Spleen (tissue), 11 donors: ENCODE measurements around the gene C1QA. TPM values are rescaled to one million over a fixed set of nuclear protein-coding genes. Genes with fewer than 3 reads are reported as not detected.

Experiments used
- DNase-seq: peaks from one replicate; pipeline ENCODE4 v3.0.0-alpha.2; 2020
- H3K27ac ChIP-seq, 8 donors: fragments of 200-600 bp; sonication (generic) in 7 of 8; 1 replicate in 4 of 8; 2 replicates in 4 of 8; pipeline versions ENCODE4 v1.5.0 to v1.8.0; 2016 to 2021; ENCODE audit warnings: inconsistent platforms in 4 of 8, mild to moderate bottlenecking in 4 of 8, moderate library complexity in 1 of 8
- H3K27me3 ChIP-seq, 7 donors: fragments of 200-600 bp; sonication (generic) in 6 of 7; replicated peaks in 1 of 7; 1 replicate in 4 of 7; 2 replicates in 3 of 7; pipeline versions ENCODE4 v1.5.0 to v1.8.0; 2016 to 2021; ENCODE audit warnings: inconsistent platforms in 3 of 7, mild to moderate bottlenecking in 1 of 7
- H3K36me3 ChIP-seq, 6 donors: fragments of 200-600 bp; sonication (generic) in 5 of 6; 1 replicate in 4 of 6; 2 replicates in 2 of 6; pipeline versions ENCODE4 v1.5.0 to v1.8.0; 2016 to 2021; ENCODE audit warnings: inconsistent platforms in 2 of 6
- H3K4me1 ChIP-seq, 6 donors: fragments of 200-600 bp; sonication (generic) in 5 of 6; 1 replicate in 3 of 6; 2 replicates in 3 of 6; pipeline versions ENCODE4 v1.5.0 to v1.8.0; 2016 to 2021; ENCODE audit warnings: inconsistent platforms in 3 of 6
- H3K4me3 ChIP-seq, 8 donors: fragments of 200-600 bp; sonication (generic) in 7 of 8; 1 replicate in 4 of 8; 2 replicates in 4 of 8; pipeline versions ENCODE4 v1.5.0 to v1.8.0; 2016 to 2021; ENCODE audit warnings: inconsistent platforms in 4 of 8, mild to moderate bottlenecking in 4 of 8, moderate library complexity in 2 of 8
- H3K9me3 ChIP-seq, 8 donors: fragments of 200-600 bp; sonication (generic) in 7 of 8; 1 replicate in 4 of 8; 2 replicates in 4 of 8; pipeline versions ENCODE4 v1.5.0 to v1.8.0; 2016 to 2021; ENCODE audit warnings: inconsistent platforms in 4 of 8
- POLR2A ChIP-seq, 3 donors: fragments of 450-650 bp; IDR thresholded peaks; one replicate each; pipeline ENCODE4 v1.5.1; 2017; ENCODE audit warnings: antibody characterized with exemption in 3 of 3, mild to moderate bottlenecking in 1 of 3
- POLR2AphosphoS5 ChIP-seq, 3 donors: sonication (generic); formaldehyde crosslinking; IDR thresholded peaks; one replicate each; pipeline ENCODE4 v1.5.1; 2017; ENCODE audit warnings: antibody characterized with exemption in 3 of 3
- WGBS, 5 donors: extraction: QIAGEN DNeasy Blood & Tissue Kit in 3 of 5; methylation state at CpG; one replicate each; pipeline versions ENCODE4 v1.1.5 to v1.1.7; 2013 to 2018; 5-methylcytosine and 5-hydroxymethylcytosine counted together
- intact Hi-C: fragments of 100-400 bp; cut with DNase I; formaldehyde crosslinking; loops from one replicate; pipeline ENCODE4 v1.15.0; 2023; ENCODE audit warnings: low total_unique reads
- polyA plus RNA-seq, 3 donors: library from polyadenylated mRNA; stranded (reverse); fragments of 200-250 nt; gene quantifications; one replicate each; pipeline ENCODE4 v1.2.1, GENCODE V29; 2013
- total RNA-seq, 7 donors: library from RNA; depleted of rRNA in 3 of 7; stranded (reverse); fragments of >200 nt in 3 of 7; fragmentation: NEBNext Ultra II Directional in 4 of 7; extraction: Animal tissue kit (Norgen Biotek cat#: 25700) in 4 of 7; gene quantifications; one replicate each; pipeline versions ENCODE4 v1.1.0 to v1.2.1, GENCODE V29; 2016 to 2021
- TF ChIP-seq, protein P1 (sequence below), 11 experiments: fragments of 200-600 bp in 7 of 11; fragments of 450-650 bp in 4 of 11; sonication (generic) in 4 of 11; IDR thresholded peaks in 8 of 11; conservative IDR thresholded peaks in 3 of 11; 1 replicate in 7 of 11; 2 replicates in 4 of 11; pipeline versions ENCODE4 v1.4.0 to v1.8.0; 2016 to 2021; ENCODE audit warnings: antibody characterized with exemption in 11 of 11, inconsistent platforms in 4 of 11, mild to moderate bottlenecking in 1 of 11
- donor health status: healthy with polysubstance abuse.
- donor health status: DM: no; HTN: no; CAD: no; lungs with moderate emphysema.
- donor health status: DM: no; HTN: no; CAD: no.
- donor health status: Bipolar disorder and iron deficiency.
- donor health status: healthy.
- donor health status: DM: no; HTN: no; CAD: no.
- donor health status: DM: yes; HTN: yes; CAD: no.

C1QA gene
- total and polyA plus RNA-seq, 10 donors = 296 to 1,485 (median 925) TPM

DNA sequence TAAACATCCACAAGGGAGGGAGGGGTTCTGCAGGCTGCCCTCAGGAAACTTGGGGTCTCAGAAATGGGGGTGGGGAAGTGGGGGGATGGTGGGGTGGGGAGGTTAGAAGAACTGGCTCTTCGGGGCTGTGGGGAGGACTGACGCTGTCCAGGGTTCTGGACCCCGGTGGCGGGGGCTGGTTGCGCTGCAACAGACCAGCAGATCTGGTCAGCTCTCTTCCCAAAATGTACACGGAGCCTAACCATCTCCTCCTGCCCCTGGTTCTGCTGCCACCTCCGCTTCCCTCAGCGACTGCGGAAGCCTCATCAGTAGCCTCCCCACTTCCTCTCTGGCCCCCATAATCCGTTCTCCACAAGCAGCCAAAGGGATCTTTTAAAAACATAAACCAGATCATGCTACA, 29.3 kb upstream of the C1QA start:
- intact Hi-C loops = no loop called here
- Histone ChIP-seq H3K4me1 (no peaks in the 10 kb centered on the region), H3K27me3 (peaks cover 0 to 97% (median 14%) of the 10 kb centered on the region in 7 donors), H3K9me3 (no peaks in the 10 kb centered on the region), H3K36me3 (no peaks in the 10 kb centered on the region), H3K4me3 (no peak overlapping the region), H3K27ac (no peak overlapping the region)
- WGBS, 5 donors = 9 to 19% (median 14%) methylated on average over 10 of the region's 10 CpGs
- TF ChIP-seq POLR2A (IDR thresholded peaks at IDR 0.05) (no peak), POLR2AphosphoS5 (IDR thresholded peaks at IDR 0.05) (no peak)
- TF ChIP-seq, protein P1, sequence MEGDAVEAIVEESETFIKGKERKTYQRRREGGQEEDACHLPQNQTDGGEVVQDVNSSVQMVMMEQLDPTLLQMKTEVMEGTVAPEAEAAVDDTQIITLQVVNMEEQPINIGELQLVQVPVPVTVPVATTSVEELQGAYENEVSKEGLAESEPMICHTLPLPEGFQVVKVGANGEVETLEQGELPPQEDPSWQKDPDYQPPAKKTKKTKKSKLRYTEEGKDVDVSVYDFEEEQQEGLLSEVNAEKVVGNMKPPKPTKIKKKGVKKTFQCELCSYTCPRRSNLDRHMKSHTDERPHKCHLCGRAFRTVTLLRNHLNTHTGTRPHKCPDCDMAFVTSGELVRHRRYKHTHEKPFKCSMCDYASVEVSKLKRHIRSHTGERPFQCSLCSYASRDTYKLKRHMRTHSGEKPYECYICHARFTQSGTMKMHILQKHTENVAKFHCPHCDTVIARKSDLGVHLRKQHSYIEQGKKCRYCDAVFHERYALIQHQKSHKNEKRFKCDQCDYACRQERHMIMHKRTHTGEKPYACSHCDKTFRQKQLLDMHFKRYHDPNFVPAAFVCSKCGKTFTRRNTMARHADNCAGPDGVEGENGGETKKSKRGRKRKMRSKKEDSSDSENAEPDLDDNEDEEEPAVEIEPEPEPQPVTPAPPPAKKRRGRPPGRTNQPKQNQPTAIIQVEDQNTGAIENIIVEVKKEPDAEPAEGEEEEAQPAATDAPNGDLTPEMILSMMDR (IDR thresholded peaks at IDR 0.05 in 8 of 11, conservative IDR thresholded peaks at IDR 0.05 in 3 of 11) = no peak
- no peak for DNase-seq

DNA sequence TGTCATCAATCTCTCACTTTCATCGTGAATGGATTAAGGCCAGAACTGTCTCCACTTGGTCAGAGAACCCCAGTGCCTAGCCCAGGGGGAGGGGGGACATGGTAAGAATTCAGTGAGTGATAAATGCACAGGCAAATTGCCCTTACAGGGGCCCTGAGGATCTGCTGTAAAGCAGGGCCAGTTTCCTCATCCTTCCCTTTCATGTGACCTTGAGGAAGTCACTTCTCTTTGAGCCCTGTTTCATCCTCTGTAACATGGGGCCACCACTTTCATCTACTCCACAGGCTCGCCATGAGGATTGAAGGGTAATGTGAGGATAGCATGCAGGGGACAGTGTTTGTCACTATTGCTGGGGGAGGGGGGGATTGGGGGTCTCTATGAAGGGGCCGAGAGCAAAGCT, 28.1 kb upstream of the C1QA start:
- no peak for TF ChIP-seq POLR2AphosphoS5 (IDR thresholded peaks at IDR 0.05)
- no peak for TF ChIP-seq POLR2A (IDR thresholded peaks at IDR 0.05)
- TF ChIP-seq, protein P1 (IDR thresholded peaks at IDR 0.05 in 8 of 11, conservative IDR thresholded peaks at IDR 0.05 in 3 of 11) = no peak
- H3K27me3 ChIP-seq = peaks cover 0 to 97% (median 9%) of the 10 kb centered on the region in 7 donors
- no peaks in the 10 kb centered on the region for H3K4me1 ChIP-seq
- H3K9me3 ChIP-seq = no peaks in the 10 kb centered on the region
- intact Hi-C loops = no loop called here
- H3K36me3 ChIP-seq = no peaks in the 10 kb centered on the region
- no peak overlapping the region for H3K4me3 ChIP-seq
- 46 to 68% (median 58%) methylated on average over 3 of the region's 3 CpGs for WGBS, 5 donors
- H3K27ac ChIP-seq = no peak overlapping the region
- no peak for DNase-seq

DNA sequence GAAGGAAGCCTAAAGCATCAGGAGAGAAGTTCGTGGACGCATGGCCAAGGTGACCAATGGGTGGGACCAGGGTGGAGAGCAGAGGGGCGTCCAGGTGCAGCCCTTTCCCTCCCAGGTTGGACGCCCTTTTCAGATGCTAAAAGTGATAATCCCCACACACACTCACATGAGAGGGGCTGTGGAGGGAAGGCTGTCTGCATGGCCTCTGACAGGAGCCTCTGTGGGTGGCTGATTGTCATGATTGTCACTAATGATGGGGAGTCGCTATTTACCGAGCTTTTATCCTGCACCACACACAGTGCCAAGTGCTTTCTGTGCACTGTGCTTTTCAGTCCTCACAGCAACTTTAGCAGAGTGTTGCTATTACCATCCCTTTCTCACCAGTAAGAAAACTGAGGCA, 27.1 kb upstream of the C1QA start:
- intact Hi-C loops = no loop called here
- Histone ChIP-seq H3K36me3 (no peaks in the 10 kb centered on the region), H3K27ac (no peak overlapping the region), H3K4me1 (no peaks in the 10 kb centered on the region), H3K9me3 (no peaks in the 10 kb centered on the region), H3K4me3 (no peak overlapping the region), H3K27me3 (peaks cover 0 to 97% (median 6%) of the 10 kb centered on the region in 7 donors)
- 17 to 32% (median 25%) methylated on average over 6 of the region's 6 CpGs for WGBS, 5 donors
- no peak for DNase-seq
- TF ChIP-seq, protein P1 (IDR thresholded peaks at IDR 0.05 in 8 of 11, conservative IDR thresholded peaks at IDR 0.05 in 3 of 11) = no peak
- TF ChIP-seq POLR2A (IDR thresholded peaks at IDR 0.05) = no peak
- TF ChIP-seq POLR2AphosphoS5 (IDR thresholded peaks at IDR 0.05) = no peak

DNA sequence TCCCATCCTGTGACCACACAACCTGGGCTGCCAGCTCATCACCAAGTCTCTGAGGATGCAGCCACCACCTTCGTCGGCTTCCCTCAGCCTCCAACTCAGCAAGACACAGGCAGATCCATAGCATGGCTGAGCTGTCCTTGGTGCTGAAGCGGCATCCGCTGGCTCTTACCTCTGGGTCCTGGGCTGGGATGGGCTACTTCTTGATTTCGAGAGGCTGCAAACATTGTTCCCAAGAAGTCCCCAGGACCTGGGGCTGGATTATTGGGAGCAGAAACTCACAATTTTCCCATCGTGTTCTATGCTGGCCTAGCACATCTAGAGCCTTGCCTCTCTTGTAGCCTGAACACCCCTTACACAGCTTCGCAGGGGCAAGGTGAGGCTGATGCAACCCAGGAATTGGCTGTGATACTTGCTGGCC, 24.9 kb upstream of the C1QA start:
- 15 to 26% (median 24%) methylated on average over 5 to 7 of the region's 7 CpGs for WGBS, 5 donors
- intact Hi-C loops = no loop called here
- TF ChIP-seq POLR2A (IDR thresholded peaks at IDR 0.05) (no peak), POLR2AphosphoS5 (IDR thresholded peaks at IDR 0.05) (no peak)
- TF ChIP-seq, protein P1 (IDR thresholded peaks at IDR 0.05 in 8 of 11, conservative IDR thresholded peaks at IDR 0.05 in 3 of 11) = no peak
- no peak overlapping the region for H3K4me3 ChIP-seq
- DNase-seq = no peak
- H3K27me3 ChIP-seq = peaks cover 0 to 100% (median 8%) of the 10 kb centered on the region in 7 donors
- no peak overlapping the region for H3K27ac ChIP-seq
- H3K4me1 ChIP-seq = no peaks in the 10 kb centered on the region
- no peaks in the 10 kb centered on the region for H3K9me3 ChIP-seq
- no peaks in the 10 kb centered on the region for H3K36me3 ChIP-seq
